Left ventricle myocardium superior (tissue), 1 donor: ENCODE data around the gene RBM23. TPM values are rescaled to one million over a fixed set of nuclear protein-coding genes. Genes with fewer than 3 reads are reported as not detected.

Experiments used
- ATAC-seq: fragments of 200-7000 bp; cut with Tn5 transposase; one replicate; pipeline ENCODE4 v1.9.1; 2020; ENCODE audit warnings: mild to moderate bottlenecking, moderate library complexity
- DNase-seq: peaks from one replicate; pipeline ENCODE4 v3.0.0-alpha.2; 2020
- intact Hi-C: fragments of 100-400 bp; cut with micrococcal nuclease; formaldehyde crosslinking; loops from one replicate; pipeline ENCODE4 v1.11.0; 2022
- total RNA-seq: library from RNA; stranded (reverse); fragmentation: NEBNext Ultra II Directional; extraction: Animal tissue kit (Norgen Biotek cat#: 25700); gene quantifications from one replicate; pipeline ENCODE4 v1.2.1, GENCODE V29; 2021
- donor health status: DM: no; HTN: yes; CAD: no; lungs with severe emphysema.

The RBM23 gene
- total RNA-seq, 1 donor from 2014 or later: 52.5 TPM

DNA sequence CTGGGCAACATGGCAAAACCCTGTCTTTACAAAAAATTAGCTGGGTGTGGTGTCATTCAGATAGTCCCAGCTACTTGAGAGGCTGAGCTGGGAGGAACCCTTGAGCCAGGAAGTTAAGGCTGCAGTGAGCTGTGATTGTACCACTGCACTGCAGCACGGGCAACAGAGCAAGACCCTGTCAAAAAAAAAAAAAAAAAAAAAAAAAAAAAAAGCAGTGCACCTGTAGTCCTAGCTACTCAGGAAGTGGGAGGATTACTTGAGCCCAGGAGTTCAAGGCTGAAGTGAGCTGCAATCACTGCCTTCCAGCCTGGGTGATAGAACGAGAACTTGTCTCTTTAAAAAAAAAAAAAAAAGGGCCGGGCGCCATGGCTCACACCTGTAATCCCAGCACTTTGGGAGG lies 30.3 kb downstream of the RBM23 start:
- ATAC-seq (no peak), DNase-seq (no peak)
- intact Hi-C loops: no loop called here

DNA sequence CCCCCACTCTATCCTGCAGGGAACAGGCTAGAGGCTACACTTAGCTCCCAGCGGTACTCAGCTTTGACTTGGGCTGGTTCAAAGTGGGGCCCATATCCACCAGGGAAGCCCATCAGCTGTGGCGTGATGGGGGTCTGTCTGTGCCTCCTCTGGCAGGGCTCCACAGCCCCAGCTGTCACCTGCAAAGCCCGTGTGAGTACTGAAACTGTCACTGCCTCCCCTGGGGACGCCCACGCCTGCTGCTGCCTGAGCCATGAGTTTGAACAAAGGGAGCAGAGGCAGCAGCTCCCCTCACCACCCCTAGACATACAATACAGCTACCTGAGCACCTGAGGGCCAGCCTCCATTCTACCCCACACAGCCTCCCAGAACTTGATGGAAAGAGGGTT lies 31.0 kb downstream of the RBM23 start:
- DNase-seq: no peak
- intact Hi-C loops: no loop called here
- no peak for ATAC-seq

DNA sequence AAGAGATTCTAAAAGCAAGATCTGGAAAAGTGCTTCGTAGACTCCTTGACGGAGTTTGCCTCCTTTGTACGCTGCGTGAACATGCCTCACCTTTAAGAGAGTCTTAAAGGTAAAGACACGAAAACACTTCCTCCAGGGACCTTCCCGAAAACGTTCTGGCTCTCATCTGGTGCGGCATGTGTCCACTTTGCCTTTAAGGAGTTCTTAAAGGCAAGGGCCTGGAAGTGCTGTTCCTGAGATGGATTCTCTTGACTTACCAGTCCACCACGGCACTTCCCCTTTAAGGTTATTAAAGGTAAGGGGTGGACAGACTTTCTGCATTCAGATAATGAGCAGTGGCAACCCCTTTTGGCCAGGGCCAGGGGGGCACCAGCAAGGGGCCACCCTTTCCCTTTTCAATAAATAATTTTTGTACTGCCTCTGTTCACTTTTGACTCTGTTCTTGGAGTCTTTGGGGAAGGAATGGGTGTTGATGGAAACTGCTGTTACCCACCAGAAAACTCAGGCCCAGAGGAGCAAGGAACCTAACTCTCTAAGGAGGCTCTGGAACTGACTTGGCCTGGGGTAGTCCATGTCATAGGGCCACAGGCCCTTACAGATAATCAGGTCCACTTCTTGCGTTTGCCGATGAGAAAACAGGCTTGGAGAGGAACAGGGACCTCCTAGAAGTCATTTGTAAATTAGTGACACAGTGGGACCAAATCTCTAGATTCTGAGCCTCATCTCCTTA lies 31.5 kb downstream of the RBM23 start:
- no peak for DNase-seq
- ATAC-seq: peak; percentile 40
- intact Hi-C loops: no loop called here

DNA sequence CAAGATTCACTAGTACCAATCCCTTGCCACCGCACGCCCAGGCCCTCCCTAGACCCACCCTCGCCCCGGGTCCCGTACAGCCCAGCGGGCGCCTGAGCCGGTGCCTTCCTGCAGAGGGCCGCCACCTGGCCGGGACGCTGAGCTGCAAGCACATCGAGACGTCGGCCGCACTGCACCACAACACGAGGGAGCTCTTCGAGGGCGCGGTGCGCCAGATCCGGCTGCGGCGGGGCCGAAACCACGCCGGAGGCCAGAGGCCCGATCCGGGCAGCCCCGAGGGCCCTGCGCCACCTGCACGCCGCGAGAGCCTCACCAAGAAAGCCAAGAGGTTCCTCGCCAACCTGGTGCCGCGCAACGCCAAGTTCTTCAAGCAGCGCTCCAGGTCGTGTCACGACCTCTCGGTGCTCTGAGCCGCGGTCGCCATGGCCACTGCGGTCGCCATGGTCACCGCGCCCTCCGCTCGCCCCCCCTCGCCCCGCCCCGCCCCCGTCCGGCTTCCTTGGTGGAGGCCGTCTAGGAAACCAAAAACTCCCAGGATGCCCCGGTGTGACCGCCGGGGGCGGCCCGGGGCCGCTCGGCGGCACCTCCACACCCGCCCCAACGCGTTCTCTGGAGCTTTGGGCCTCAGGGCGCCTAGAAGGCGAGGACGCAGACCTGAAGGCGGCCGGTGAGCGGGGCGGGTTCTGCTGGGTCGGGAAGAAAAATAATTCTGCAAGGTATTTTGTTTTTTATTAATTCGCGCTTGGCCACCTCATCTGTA lies 32.3 kb downstream of the RBM23 start:
- intact Hi-C loops: no loop called here
- peak; percentile 87 for ATAC-seq

DNA sequence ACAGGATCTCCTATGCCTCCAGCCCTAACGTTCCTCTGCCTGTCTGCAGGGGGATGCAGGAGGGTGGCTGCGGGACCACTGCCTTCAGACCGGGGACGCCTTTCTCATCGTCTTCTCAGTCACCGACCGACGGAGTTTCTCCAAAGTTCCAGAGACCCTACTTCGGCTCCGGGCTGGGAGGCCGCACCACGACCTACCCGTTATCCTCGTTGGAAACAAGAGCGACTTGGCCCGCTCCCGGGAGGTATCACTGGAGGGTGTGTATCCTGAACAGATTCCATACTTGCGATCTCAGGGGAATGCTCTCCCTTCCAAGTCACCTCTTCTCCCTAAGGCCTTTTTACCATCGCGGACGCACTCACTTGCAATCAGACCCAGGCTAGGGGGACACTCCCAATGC lies 33.0 kb downstream of the RBM23 start:
- no peak for DNase-seq
- ATAC-seq: no peak
- intact Hi-C loops: no loop called here

More for the DNA sequence above, 32.3 kb downstream of the RBM23 start:
- peak; percentile 73 for DNase-seq

DNA sequence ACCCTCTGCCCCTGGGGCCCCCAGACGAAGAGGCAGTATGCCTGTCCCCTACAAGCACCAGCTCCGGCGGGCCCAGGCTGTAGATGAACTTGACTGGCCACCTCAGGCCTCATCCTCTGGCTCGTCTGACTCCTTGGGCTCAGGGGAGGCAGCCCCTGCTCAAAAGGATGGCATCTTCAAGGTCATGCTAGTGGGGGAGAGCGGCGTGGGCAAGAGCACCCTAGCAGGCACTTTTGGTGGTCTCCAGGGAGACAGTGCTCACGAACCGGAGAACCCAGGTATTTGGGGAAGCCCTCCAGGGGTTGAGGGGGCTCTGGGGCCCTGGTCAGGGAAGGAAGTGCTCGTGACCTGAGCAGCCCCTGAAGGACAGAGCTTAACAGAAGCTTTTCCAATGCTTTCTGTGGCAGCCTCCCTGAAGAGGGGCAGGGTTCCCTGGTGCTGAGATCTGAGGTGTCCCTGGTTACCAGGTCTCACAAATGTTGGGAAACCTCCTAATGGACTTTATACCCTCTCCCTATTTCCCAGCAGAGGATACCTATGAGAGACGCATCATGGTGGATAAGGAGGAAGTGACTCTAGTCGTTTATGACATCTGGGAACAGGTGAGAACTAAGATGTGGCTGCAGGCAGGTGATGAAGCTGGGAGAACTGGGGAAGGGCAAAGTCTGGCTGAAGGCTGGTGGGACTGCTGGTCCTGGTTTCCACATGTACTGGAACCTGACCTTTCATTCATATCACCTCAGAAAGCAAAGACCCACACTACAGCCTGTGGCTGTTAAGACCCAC lies 34.0 kb downstream of the RBM23 start:
- ATAC-seq (no peak), DNase-seq (no peak)
- intact Hi-C loops: no loop called here

DNA sequence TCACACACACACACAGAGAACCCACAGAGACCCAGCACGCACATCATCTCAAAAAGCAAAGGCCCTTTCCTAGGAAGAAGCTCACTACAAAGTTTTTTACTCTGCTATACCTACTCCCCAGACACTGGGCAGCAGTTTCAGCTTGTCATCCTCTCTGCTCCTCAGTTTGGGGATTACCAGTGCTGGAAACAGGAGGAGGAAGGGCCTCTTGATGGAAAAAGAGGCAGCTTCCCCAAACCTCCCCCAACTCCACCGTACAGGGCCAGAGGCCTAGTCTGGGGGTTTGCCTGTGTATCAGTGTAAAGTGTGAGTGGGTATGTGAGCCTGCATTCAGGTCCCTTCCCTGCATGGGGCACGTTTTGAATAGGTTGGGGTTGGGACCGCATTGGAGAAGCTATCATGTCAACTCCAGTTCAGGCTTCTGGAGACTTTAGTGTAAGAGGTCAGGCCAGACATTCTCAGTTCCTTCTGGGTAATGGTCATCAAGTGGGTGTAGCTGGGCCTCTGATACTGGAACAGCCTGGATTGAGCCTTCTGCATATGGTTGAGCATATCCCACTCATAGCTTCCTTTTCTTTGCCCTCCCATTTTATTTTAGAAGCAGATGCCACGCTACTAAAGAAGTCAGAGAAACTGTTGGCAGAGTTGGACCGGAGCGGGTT lies 34.7 kb downstream of the RBM23 start:
- ATAC-seq: no peak
- intact Hi-C loops: no loop called here

DNA sequence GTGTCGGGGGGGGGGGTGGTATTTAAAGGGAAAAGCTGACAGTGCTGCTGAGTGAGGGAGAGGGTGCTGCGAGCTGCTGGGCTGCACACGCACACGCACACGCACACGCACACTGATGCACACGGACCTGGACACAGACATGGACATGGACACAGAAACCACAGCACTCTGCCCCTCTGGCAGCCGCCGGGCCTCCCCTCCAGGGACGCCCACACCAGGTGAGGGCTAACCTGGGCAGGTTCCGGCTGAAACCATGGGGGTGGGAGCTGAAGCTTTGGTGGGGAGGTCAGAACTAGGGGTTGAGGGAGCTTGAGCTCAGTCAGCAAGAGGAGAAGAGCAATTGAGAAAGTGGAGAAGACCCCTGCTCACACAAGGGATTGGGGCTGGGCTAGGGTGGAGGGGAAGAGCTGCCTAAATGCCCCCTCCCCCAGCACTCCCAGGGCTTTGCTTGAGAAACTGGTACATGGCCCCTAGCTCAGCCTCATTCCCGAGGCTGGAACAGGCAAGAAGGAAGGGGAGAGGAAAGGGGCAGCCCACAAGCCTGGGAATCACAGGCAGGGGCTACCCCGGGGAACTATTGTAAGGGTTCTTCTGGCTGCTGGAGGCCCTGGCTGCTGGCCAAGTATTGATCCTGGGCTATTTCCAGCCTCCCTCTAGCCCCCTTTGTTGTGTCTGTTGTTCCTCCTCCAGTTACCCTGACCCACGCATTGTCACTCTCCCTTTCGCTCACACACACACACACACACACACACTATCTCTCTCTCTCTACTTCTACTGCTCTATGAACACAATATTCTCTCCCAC lies 35.6 kb downstream of the RBM23 start, which contains the start of gene REM2:
Gene REM2 (plus strand): TSS at position 50 of the 804 bp plus-strand sequence. CDS start 66 bp downstream, at position 116.
- ATAC-seq (no peak), DNase-seq (no peak)
- intact Hi-C loops: no loop called here

More for the DNA sequence above, 34.7 kb downstream of the RBM23 start:
- DNase-seq: no peak

DNA sequence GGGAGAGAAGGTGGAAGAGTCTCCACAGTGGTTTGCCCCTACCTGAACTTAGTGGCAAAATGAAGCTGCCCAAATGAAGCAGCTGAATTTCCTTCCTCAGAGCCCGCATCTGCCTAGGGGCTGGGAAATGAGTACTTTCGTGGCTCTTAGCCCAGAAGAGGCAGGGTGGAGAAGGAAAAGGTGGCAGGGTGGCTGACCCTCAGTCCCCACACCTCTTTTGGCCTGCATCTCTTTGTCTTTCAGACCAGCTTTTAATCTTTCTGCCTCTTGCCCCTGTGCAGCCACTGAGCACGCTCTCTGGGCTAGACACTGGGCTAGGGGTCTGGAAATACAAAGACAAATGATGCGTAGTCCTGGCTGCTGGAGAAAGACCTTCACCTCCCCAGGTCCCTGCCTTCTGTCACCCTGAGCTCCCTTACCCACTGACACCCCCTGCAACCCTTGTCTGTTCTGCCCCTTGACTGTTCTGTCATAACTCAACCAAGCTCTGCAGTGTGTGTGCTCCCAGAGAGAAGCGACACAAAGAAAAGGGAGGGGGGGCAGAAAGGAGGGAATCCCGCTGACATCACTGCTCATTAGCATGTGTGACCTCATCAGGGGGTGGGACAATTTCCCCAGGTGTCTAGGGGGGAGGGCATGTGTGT lies 36.3 kb downstream of the RBM23 start:
- intact Hi-C loops: no loop called here
- ATAC-seq (no peak), DNase-seq (no peak)

DNA sequence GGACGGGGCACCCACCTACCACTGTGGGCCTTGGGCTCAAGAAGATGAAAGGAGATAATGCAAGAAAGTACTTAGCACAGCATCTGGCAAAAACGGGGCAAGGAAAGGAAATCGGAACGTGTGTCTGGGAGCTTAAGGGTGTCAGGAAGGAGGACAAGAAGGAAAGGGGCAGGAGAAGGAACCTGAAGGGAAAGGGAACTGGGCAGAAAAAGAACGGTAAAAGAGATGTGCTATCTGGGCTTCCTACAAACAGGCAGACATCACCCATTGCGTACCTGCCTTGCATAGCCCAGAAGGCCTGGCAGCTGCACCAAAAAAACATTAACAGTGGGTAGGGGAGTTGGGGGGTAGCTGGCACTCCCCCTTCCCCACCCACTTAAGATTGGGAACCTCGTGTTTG lies 36.9 kb downstream of the RBM23 start:
- no peak for ATAC-seq
- no peak for DNase-seq
- intact Hi-C loops: no loop called here

DNA sequence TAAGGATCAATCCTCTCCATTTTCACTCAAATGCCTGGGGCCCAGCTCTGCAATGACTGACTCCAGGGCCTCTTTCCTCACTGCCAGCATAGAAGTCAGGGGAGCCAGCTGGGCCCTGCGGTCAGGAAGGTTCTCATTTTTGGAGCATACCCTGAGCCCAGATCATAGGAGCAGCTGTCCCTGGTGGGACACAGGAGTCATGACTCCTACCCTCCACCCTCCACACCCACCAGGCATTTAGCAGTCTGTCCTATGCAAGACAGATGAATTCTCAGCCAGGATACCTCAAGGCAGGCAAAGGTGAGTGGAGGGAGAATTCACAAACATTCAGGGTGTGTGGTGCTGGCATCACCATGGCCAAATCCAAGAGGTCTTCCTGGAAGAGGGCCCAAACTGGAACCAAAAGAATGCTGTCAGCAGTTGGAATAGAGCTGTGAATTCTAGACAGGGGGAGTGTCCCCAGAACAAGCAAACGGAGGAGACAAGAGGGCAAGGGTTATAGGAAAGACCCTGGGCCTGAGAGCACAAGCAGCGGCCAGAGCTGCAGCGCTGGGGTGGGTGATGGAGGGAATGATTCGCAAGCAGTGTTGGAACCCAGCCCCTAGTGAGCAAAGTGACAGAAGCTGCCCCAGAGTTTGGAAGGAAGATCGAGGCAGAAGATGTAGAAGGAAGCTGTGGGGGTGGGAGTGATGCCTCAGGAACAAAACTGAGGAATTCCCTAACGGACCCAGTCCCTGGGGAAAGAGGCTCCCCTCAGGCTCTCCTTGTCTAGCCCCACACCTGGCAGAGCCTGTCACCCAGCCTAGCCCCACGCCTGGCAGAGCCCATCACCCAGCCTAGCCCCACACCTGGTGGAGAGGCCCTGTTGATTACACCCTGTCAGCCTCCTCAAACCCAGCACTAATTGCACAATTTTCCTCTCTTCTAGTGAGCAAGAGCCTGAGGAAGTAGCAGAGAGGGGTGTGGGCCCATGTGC lies 40.4 kb downstream of the RBM23 start:
- intact Hi-C loops: no loop called here
- no peak for DNase-seq
- no peak for ATAC-seq

DNA sequence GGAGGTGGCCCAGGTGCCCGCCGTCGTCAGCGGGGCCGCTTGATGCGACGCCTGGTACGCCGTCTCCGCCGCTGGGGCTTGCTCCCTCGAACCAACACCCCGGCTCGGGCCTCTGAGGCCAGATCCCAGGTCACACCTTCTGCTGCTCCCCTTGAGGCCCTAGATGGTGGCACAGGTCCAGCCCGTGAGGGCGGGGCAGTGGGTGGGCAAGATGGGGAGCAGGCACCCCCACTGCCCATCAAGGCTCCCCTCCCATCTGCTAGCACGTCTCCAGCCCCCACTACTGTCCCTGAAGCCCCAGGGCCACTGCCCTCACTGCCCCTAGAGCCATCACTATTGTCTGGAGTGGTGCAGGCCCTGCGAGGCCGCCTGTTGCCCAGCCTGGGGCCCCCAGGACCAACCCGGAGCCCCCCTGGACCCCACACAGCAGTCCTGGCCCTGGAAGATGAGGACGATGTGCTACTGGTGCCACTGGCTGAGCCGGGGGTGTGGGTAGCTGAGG lies 41.9 kb downstream of the RBM23 start:
- intact Hi-C loops: no loop called here
- ATAC-seq (no peak), DNase-seq (no peak)

DNA sequence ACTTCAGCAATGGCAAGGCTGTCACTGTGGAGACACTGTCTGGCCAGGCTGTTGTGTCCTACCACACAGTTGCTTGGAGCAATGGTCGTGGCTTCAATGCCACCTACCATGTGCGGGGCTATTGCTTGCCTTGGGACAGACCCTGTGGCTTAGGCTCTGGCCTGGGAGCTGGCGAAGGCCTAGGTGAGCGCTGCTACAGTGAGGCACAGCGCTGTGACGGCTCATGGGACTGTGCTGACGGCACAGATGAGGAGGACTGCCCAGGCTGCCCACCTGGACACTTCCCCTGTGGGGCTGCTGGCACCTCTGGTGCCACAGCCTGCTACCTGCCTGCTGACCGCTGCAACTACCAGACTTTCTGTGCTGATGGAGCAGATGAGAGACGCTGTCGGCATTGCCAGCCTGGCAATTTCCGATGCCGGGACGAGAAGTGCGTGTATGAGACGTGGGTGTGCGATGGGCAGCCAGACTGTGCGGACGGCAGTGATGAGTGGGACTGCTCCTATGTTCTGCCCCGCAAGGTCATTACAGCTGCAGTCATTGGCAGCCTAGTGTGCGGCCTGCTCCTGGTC lies 43.1 kb downstream of the RBM23 start:
- no peak for DNase-seq
- ATAC-seq: no peak
- intact Hi-C loops: no loop called here

DNA sequence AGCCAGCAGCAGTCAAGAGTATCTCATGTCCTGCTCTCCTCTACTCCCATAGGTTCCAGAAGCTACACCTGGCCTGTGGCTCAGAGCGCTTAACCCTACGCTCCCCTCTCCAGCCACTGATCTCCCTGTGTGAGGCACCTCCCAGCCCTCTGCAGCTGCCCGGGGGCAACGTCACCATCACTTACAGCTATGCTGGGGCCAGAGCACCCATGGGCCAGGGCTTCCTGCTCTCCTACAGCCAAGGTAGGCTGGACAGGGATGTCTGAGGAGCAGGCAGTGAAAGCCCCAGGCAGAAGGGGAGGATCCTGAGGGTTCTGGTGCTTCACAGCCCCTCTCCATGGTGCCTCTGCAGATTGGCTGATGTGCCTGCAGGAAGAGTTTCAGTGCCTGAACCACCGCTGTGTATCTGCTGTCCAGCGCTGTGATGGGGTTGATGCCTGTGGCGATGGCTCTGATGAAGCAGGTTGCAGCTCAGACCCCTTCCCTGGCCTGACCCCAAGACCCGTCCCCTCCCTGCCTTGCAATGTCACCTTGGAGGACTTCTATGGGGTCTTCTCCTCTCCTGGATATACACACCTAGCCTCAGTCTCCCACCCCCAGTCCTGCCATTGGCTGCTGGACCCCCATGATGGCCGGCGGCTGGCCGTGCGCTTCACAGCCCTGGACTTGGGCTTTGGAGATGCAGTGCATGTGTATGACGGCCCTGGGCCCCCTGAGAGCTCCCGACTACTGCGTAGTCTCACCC lies 43.8 kb downstream of the RBM23 start:
- ATAC-seq (no peak), DNase-seq (no peak)
- intact Hi-C loops: no loop called here

DNA sequence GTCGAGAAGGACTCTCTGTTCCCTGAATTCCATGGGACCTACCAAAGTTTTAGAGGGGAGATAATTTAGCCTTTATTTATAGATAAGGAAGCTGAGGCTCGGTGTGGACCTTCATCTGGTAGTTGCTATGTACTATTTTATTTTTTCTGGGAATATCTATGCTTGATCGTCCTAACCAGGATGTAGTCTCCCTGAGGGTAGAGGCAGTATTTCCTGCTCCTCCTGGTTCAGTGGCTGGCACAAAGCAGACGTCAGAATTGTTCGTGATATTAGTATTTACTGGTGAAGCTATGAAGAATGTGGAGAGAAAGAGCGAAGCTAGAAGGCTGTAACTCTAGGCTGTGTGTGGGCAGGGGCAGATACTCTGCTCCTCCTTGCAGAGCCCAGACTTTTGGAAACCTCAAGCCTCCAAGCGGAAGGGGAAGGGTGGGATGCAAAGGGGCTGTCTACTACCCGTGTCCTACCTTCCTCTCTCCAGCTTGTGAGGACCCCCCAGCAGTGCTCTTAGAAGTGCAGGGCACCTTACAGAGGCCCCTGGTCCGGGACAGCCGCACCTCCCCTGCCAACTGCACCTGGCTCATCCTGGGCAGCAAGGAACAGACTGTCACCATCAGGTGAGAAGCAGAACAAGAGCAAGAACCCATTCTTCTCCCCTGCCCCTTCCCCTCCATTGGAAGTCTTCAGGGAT lies 46.0 kb downstream of the RBM23 start:
- DNase-seq: no peak
- intact Hi-C loops: no loop called here
- no peak for ATAC-seq
